SHP77 treated with DMSO at 0.1 percent for 48 hours (cell line): ENCODE measurements around the gene LYRM4.

Experiments
- DNase-seq: peaks from one replicate; lab custom pipeline; 2025; lab: John Stamatoyannopoulos, UW

The LYRM4 gene

DNA sequence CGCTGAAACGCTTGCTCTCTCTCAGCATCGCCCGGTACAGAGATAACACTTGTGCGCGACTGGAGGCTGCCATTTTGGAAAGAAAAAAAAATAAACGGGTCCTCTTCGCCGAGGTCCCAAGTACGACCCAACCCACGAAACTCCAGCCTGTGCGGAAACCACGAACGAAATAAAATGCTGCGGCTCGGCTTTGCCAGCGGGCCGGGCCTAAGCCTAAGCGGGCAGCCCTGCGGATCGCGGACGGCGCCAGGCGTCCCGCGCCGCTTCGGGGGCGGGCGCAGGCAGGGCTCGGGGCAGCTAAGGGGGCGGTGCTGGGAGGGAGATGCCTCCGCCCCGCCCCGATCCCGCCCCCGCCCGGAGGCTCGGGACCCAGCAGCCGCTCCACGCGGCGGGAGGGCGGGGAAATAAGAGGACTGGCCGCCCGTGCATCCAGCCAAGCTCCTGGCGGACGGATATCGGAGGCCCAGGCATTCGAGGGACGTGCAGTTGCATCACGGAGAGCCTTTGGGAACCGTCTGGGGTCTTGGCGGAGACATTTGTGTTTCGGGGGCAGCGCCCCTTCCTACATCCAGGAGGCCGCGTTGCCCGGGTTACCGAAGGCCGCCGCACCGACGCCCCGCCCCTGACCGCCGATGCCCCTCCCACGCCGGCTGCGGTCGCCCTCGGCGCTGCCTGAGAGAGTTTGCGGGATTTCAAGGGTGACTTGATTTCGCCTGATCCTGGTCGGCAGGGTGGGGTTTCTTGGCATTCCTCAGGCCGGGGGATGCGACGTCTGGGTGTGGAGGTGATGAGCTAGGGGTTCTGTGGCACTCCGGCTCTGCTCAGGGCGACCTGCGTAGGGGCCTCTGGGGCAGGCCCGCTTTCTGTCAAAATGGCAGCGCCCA, at the start of gene LYRM4, which contains the start of gene FARS2:
Gene LYRM4 (minus strand): TSS at position 290 of the 884 bp plus-strand sequence. CDS start 217 bp downstream, at position 73.
Gene FARS2 (plus strand): TSS at position 853 of the 884 bp plus-strand sequence.
- DNase-seq: peak; percentile 57

DNA sequence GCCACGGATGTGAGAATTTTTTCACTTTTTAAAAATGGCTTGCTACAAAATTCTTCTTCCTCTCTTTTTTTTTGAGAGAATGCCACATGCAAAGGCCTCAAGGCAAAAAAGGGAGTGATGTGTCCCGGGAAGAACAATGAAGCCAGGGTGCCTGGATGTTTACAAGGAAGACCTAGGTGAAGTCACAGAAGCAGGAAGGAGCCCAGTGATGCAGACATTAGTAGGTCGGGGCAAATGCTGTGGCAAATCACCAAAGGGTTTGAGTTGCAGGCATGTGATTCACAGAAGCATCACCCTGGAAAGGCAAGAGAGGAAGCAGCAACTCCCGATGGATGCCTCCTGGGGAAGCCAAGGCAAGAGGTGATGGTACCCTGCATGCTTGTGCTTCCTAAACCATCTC, 47.3 kb upstream of the LYRM4 start:
- no peak for DNase-seq

DNA sequence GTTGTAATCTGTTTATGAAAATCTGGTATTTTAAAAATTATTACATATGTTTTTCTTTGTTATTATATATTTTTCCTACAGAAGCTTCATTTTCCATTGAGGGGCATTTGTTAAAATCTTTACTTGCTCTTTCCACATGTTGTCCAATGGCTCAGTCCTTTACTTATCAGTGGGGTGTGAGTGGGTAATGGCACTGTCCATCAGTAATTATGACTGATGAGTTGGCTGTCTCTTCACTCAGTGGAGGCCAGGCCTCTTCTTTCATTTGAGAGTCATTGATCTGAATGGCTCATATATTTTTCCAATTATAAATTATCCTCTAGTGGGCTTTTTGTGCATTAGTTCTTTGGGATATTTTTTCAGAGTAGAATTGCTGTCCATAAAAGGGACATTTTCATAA, 46.3 kb upstream of the LYRM4 start:
- DNase-seq: no peak

DNA sequence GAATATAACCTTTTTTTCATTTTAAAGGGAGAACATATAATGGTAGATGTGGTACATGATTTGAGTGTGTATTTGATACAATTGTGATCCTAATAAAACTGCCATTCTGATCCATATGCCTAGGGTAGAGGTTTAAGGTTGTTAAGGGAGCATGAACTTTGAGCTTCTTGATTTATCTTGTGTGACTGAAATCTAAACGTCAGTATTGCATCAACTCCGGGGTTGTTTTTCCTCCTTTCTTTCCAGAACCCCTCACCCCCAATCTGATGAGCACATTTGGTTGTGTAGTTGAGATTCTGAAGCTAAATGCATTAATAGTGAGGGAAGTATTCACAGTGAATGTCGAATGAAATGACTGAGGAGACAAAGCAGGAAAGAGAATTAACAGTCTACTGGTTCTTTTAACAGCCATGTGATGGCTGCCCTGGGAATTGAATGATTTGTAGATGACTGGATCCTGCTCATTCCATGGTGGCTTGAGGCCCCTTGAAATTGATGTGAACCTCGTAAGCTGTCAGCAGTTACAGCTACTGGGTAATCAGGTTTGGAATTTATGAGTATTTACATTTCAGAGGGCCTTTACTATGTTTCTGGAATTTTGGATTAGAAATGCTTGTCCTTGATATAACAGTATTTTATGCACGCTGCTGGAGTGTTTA, 45.3 kb upstream of the LYRM4 start:
- DNase-seq: no peak

DNA sequence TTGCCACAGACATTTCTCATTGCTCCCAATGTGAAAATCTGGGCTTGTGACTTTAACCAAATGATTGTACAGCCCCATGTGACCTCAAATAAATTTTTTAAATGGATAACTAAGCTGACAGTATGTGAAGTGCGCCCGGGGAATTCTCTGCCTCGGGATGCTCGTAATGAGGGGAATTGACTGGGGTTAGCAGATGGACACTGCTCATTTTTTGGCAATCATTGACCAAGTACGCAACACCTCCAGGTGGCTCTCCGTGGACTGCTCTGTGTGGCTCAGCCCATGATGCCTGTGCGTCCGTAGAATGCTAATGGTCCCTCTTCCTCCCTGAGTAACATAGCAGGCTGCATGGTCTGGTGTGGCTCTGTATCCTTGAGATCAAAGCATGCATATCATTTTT, 42.9 kb upstream of the LYRM4 start:
- no peak for DNase-seq

DNA sequence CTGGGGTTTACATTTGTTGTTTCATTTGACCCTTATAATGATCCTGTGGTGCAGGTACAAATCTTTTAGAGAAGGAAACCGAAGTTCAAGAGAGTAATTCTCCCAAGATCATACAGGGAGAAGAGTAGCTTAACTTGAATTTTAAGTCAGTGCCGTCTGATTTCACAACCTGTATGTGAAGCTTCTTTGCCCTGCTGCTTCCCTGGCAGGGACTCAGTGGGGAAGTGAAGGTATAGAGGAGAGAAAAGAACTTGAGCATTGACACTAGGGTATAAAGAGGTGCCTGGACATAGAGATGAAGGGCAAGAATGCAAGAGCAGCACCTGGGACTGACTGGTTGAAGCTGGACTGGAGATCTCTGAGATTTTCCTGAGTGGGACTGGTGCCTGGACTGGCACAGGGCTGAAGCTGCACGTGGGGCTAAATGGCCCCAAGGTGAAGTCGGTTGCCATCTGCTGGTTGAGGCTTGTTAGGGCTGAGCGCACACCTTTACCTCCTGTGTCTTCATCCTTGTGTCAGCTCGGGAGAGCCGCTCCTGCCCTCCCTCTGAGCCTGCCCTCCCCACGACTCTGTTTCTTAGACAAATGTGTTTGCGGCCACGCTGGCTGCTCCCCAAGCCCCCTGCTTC, 42.4 kb upstream of the LYRM4 start:
- no peak for DNase-seq

DNA sequence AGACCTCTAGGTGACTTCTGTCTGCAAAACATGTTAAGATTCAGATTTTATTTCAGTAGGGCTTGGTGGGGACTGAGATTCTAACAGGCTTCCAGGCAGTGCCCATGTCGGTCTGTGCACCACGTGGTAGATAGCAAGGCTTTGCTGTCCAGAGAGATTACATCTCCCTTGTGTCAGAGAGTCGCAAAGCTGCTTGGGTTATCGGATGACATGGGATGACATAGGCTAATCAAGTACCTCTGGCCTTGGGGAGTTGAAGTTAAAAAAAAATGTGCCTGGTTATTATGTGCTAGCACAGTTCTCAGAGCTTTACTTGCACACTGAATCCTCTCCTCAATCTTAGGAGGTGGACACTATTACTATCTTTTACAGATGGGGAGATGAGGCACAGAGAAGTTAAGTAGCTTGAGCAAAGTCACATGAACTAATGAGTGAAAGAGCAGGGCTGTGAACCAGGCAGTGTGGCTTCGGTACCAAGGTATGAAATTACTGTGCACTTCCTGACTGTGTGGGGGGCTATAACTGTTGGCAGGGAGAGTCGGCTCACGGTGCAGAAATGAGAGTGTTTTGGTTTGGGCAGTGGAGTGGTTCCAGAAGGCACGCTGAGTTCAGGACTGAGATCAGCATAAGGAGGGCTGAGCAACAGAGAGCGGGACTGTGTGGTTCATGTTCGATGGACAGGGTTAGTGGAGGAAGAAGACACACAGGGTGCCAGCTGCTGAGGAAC, 41.6 kb upstream of the LYRM4 start:
- no peak for DNase-seq

DNA sequence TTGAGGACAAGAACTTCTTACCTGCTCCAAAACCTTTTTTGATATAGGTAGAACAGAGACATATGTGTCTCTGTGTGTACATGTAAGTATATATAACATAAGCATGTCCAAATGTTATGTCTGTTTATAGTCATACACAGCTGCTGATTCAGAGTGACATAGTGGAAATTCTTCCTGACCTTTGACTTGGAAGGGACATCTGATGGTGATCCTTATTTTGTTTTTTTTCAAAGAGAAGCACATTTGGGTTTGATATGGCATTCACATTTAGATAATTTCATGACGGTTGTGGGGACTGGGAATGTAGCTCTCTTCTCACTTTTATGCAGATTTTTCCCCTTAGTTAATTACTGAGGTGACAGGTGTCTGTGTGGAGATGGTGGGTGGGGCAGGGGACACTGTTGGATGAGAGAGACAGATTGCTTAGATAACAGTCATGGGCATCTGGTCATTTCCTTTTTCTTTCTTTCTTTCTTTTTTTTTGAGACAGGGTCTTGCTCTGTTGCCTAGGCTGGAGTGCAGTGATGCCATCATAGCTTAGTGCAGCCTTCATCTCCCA, 39.5 kb upstream of the LYRM4 start:
- DNase-seq: no peak

DNA sequence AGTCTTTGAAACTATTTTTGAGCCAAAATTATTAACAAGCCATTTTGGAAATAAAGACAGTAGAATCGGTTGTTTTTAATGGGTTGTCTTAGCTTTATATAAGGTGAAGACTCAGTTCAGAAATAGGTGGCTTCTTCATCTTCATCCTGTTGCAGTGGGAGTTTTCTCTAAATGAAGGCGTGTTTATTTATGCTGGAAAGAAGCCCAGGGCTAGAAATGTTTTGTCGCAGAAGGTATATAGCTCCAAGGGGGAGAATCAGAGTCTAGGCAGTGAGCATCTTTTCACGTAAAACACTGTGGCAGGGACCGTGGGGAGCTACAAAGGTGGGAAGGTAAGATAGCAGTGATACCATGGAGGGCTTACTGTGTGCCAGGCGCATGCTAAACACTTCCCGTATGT, 34.9 kb upstream of the LYRM4 start:
- DNase-seq: no peak

DNA sequence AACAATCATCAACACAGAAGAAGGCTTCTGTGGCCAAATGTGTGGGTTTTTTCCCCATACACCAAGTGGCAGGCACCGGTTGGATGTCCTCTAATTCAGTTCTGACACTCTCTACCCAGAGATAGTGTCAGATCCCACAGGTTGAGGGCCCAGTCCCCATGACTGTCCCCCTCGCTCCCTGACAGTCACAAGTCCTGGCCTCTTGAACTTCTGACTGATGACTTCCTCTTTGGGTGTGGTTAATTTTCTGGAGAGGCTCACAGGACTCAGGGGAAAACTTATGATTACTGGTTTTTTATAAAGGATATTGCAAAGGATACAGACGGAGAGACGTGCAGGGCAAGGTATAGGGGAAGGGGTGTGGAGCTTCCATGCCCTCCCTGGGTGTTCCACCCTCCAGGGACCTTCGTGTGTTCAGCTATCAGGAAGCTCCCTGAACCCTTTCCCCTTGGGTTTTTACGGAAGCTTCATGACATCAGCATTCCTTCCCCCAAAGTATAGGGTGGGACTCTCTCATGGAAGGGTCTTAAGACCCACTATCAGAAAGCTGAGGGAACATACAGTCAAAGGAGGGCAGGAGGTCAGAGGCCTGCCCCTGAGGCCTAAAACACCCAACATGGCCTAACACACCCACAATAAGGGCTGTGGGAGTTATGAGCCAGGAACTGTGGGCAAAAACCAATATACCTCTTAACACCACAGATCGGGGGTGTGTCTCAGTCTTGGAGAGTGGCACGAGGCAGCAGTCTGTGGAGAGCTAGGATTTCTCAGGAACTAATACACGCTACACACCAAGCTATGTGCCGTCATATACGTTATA, 33.9 kb upstream of the LYRM4 start:
- no peak for DNase-seq

DNA sequence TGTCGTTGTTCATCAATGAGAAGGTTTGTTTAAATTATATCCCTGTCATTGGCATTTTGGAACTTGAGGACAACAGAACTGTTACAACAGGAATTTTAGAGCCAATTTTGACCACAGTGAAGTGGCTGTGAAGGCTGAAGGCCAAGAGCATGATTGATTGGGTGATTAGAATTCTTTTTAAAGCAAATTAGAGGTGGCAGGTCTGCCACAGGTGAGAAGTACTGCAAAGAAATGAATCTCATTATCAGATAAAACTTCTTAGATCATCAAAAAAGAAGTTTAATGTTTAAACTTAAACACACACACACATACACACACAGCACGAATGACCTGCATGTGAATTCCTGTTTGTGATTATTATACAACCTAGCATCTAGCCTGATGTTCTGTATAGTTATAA, 32.9 kb upstream of the LYRM4 start:
- no peak for DNase-seq

DNA sequence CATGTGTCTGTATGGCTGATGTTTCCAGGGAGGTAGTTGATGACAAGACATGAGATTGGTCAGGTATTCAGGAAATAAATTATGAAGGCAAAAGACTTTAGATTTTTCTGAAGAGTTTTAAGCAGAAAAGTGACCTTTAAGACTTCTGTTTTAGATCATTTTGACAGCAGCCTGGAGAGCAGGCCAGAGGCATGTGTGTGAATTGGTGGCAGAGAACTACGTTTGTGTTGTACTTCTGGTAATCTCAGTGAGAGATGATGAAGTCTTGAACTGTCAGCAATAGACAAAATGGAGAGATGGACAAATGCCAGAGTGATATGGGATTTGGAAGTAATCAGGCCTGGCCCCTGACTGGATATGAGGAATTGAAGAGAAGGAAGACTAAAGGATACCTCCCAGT, 31.4 kb upstream of the LYRM4 start:
- DNase-seq: no peak

DNA sequence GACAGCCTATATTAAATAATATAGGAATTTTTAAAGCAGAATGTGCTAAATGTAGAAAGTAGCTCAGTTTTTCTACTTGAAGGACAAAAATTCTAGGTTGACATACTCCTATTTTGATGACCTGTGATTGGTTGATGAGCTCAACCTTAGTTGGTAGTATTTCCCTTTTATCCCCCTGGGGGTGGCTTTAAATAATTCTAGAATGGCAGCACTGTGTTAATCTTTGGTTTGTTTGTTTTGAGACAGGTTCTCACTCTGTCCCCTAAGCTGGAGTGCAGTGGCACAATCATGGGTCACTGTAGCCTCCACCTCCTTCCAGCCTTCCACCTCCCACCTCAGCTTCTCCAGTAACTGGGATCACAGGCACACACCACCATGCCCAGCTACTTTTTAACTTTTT, 29.8 kb upstream of the LYRM4 start:
- DNase-seq: no peak

DNA sequence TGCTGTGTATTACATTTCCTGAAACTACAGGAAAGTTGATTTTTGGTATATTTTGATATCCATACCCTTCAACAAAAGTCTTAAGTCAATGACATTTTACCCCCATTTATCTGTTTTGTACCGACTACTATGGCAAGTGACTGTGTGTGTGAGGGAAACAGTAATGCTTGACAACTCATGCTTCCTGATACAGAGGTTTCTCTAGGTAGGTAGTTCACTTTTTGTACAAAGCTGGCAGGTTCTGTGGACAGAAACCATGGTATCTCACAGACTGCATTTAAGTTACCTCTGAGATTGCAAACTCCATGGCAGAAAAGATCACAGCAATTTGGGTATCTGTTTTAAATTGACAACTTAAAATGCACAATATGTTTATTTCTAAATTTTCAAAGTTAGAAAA, 29.3 kb upstream of the LYRM4 start:
- DNase-seq: no peak

DNA sequence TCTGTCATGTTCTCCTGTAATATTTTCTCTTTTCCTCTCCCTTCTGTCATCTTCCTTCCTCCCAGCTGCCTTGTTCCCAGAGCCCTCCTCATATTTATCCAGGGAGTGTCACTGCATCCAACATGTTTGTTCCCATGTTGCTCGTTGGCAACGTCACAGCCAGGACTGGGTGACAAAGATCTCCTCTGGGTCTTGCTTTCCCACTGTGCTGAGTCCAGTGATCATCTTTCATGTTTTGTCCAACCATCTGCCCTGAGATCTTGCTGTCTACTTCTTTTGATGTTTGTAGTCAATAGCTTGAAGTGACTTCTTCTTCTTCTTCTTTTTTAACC, 27.2 kb upstream of the LYRM4 start:
- no peak for DNase-seq

DNA sequence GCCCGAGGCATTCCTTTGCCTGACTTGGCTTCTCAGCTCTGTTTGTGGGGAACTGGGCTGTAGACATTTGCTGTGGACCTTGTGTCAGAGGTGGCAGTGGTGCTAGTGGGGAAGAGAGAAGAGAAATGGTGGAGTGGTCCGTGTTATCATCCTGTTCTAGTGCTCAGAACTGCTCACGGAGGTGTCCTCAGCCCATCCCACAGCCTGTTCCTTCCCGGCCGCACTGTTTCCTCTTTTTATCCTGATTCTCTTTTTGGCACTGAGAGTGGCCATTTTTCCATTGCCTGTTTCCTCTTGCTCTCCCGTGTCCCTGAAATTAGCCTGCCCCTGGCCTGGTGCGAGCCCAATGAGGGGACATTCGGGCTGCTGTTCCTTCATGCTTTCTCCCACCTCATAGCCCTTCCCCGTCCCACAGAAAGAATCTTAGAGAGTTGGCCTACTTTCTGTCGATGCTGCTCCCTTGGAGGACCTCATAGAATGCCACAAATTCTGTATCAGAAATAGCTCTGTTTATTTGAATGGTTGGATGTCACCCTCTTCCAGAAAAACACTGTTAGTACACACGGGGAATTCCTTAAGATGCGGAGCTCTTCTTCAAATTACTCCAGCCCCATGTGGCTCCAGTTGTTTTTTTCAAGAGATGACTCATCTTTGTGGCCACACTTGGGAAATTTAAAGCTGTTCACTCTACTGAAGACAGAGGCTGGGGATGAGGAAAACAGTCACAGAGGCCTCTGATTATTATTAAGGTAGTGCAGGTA, 26.6 kb upstream of the LYRM4 start:
- DNase-seq: no peak

DNA sequence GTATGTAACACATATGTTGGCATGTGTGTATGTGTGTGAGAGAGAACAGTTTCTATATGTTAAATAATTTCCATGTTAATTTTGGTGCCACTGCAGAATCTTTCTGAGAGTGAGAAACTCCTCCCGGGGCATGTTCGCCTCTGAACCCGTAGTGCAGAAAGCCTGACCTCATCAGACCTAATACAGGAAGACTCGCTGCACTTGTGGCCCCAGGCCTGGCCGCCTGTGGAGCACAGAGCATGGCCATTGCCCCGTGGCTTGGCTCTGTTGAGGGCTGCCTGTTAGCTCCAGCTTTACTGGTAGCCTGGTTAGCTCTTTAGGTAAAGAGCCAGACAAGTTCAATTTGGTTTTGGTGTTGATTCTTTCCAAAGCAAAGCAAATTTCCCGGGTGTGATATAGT, 26.0 kb upstream of the LYRM4 start:
- no peak for DNase-seq

DNA sequence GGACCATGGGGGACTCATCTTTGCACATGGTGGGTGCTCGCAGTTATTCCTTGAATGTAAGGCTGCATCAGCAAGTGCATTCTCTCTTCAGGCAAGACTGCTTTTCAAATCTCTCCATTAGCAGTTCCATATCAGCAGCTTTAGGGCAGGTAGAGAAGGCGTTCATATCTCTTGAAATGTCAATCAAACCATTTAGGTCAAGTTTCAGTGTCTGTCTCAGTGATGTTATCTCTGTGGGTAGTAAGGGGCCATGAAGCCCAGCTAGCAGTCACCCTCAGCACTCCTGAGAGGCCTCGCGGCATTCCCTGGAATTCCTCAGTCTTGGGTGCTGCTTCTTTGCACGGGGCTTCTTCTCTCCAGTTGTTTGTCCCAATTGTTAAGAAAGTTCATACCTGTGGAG, 24.8 kb upstream of the LYRM4 start:
- no peak for DNase-seq

DNA sequence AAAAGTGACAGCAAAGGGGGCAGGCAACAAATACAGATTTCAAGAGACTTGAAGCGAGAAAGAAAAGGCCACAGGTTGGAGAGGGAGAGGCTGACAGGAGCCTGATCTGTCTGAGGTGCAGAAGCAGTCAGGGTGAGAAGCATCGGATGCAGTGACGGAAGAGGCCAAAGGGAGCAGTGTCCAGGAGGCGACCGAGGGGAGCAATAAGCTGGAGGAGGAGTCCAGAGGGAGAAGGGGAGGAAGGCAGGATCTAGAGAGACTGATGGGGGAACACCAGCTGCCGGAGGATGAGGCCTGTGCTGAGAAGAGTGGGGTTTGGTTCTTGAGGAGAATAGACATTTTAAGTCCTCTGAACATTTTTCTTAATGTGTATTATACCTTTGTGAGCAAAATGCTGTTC, 24.3 kb upstream of the LYRM4 start:
- DNase-seq: no peak

DNA sequence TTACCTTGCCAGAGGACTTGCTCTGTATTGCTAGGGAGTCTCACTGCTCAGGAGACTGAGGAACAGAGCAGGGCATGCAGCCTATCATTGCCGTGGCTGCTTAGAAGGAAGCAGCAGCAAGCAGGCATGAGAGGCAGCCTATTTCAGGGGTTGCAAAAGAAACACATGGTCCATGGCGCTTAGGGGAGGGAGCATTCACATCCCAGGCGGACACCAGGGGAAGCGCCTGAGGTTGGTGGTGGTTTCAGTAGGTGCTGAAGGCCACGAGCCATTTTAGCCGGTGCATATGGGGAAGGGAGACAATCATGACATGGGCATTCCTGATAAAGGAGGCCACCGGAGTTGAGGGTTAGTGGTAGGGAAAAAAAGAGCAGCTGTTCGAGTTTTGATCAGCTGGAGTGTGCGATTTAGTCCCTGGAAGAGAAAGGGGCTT, 21.5 kb upstream of the LYRM4 start:
- no peak for DNase-seq

DNA sequence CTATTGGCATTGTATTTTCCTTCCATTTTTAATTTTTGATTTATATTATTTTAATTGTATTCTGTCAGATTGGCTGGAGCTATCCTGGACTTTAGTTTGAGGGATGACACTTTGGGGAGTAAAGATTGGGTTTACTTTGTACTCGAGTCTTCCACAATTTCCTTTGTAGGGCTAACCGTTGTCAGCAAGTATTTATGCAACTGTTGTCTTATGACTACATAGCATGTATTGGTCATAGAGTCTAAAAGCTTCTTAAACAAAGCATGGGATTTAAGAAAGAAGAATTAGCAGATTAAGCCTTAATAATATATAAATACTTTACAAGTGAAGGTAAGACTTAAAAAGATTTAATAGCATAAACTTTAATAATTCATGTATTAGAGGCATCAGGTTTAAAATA, 20.2 kb upstream of the LYRM4 start:
- no peak for DNase-seq
